GM18870 (cell line): Measurements from ENCODE around the gene TAAR6.
"Not testable (repeated sequence)": the region's sequence is repeated elsewhere in the genome, so short reads cannot be mapped to it uniquely, and the experiment has no call there.

Experiments used
- ATAC-seq: cut with Tn5 transposase; IDR thresholded peaks from one replicate; pipeline ENCODE4 v1.9.1; 2021; ENCODE audit warnings: moderate library complexity; ENCODE audit not compliant: unreplicated experiment

TAAR6 gene

GRCh38 chr6:132570221-132570777 lies at the start of gene TAAR6:
Gene TAAR6 (plus strand): TSS chr6:132570322. CDS start chr6:132570322, 0 bp downstream.
- ATAC-seq: no peak

GRCh38 chr6:132520953-132521352 lies 49.2 kb upstream of the TAAR6 start:
- ATAC-seq: no peak

DNA sequence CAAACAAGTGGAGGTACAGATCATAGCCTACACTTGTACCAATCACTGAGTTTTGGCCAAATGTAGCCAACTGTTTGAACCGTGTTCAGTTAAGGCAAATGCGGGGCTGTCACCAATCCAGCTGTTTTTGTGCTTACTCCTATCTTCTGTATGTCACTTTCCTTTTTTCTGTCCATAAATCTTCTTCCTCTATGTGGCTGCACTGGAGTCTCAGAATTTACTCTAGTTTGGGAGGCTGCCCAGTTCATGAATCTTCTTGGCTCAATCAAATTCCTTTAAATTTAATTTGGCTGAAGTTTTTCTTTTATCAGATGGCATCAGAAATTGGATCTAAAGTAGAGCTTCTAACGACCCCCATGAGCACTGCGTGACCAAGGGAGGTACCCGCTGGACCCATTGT lies 45.5 kb upstream of the TAAR6 start:
- ATAC-seq: no peak

- ATAC-seq: no peak
Observed at GRCh38 chr6:132525866-132526265, 44.3 kb upstream of the TAAR6 start.

DNA sequence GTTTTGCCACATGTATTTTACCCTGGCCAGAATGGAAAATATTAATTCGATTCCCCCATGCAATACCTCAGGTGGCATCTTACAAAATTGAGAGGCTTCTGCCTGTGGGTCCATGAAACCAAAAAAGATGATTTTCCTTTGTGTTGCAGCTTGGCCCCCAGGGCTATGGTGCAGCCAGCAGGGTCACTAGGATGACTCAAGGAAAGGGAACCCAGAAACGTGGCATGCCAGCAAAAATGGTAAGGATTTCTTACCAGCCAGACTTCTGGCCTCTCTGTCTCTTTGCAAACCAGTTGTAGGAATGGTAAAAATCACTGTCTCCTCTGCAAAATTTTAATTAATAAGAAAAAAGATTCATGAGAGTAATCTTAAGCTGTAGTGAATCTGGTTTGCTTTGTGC lies 43.7 kb upstream of the TAAR6 start:
- ATAC-seq: no peak

- ATAC-seq: no peak
Observed at GRCh38 chr6:132527791-132528190, 42.3 kb upstream of the TAAR6 start.

GRCh38 chr6:132530293-132530974 lies 39.7 kb upstream of the TAAR6 start:
- ATAC-seq: no peak

DNA sequence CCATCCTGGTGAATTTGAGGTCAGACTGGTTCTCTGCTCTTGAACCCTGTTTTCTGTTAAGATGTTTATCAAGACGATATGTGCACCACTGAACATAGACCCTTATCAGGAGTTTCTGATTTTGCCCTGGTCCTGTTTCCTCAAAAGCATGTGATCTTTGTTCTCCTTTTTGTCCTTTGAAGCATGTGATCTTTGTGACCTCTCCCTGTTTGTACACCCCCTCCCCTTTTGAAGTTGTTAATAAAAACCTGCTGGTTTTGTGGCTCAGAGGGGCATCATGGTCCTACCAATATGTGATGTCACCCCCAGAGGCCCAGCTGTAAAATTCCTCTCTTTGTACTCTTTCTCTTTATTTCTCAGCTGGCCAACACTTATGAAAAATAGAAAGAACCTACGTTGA lies 35.6 kb upstream of the TAAR6 start:
- ATAC-seq: not testable (repeated sequence)

DNA sequence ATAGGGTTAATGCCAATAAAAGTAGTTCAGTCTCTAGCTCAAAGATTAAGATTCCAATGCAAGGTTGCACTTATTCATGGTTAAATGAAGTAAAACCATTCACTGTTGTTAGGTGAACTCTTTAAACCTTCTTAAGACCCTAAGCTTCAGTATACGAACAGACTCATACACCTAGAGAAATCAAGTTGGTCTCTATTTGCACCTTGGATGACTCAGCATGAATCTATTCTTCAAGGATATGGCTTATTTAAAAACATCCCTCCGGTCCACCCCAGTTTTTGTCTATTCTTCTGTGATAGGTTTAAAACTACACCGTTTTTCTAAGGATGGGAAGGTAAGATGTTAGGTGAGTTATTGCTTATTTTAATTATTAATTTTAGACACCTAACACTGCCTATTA lies 33.0 kb upstream of the TAAR6 start:
- no peak for ATAC-seq

DNA sequence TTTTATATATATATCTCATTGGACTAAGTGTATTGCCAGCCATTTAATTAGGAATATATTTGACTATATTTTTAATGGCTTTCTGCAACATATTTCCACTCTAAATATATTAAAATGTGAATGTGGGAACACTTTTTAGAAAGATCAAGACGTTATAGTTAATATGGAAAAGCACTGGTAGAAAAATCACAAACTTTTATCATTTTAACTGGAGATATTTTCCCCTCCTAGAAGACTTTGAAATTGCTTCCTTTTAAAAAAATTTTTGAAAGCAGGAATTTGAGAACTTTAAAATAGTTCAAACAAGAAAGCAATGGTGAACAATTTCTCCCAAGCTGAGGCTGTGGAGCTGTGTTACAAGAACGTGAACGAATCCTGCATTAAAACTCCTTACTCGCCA lies 32.1 kb upstream of the TAAR6 start, which contains the start of gene TAAR9:
TSS of gene TAAR9 (plus strand) at position 301 of the 400 bp plus-strand sequence. CDS start at position 314, 13 bp downstream.
- ATAC-seq: no peak

- ATAC-seq: no peak
Observed at GRCh38 chr6:132544826-132545225, 25.3 kb upstream of the TAAR6 start.

- ATAC-seq: no peak
Observed at GRCh38 chr6:132548746-132549463, 21.2 kb upstream of the TAAR6 start.

GRCh38 chr6:132551214-132551613 lies 18.9 kb upstream of the TAAR6 start:
- ATAC-seq: no peak

- ATAC-seq: no peak
Observed at GRCh38 chr6:132552372-132552771, 17.8 kb upstream of the TAAR6 start, which contains the start of gene TAAR8. Gene TAAR8 (plus strand): TSS chr6:132552672. CDS start chr6:132552693, 21 bp downstream.

DNA sequence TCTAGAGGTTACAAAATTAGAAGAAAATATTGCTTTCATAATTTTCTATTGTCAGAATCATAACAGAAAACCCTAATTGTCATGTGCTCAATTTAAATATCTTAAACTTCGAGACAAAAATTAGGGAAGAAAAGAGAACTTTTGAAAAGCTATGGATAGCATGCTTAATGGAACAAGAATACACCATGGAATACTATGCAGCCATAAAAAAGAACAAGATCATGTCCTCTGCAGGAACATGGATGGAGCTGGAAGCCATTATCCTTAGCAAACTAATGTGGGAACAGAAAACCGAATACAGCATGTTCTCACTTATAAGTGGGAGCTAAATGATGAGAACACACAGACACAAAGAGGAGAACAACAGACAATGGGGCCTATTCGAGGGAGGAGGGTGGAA lies 10.0 kb upstream of the TAAR6 start:
- ATAC-seq: not testable (repeated sequence)

DNA sequence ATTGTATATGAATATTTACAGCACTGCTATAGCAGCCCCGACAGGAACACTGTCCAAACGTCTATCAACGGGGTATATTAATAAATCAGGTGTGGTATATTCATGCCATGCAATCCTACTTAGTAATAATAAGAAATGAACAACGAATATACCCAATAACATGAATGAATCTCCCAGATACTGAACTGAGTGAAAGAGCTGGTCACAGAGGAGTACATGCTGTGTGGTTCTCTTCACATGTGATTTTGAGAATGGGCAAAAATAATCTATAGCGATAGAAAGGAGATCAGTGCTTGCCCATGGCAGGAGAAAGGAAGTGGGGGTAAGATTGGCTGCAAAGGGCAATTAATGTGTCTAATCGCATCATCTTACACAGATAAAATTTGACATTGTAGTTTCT lies 3.7 kb upstream of the TAAR6 start:
- no peak for ATAC-seq

DNA sequence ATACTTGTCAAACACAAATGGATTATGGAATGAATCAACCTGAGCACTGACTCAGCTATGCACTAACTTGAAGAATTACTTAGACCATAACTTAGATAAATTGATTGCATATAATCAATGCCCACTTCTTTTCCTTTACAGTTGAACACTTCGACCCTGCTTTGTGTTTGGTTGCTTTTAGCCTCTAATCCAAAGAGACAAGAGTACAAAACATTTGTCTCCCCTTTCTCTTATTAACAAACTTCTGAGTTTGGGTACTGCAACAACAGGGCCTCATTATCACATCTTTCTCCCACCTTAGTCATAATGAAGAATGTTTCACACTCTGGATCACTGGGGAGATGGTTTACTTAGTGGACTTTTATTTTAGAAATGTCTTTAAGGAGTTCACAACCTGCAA lies 2.6 kb upstream of the TAAR6 start:
- ATAC-seq: no peak

- ATAC-seq: no peak
Observed at GRCh38 chr6:132568611-132569010, 1.5 kb upstream of the TAAR6 start.

DNA sequence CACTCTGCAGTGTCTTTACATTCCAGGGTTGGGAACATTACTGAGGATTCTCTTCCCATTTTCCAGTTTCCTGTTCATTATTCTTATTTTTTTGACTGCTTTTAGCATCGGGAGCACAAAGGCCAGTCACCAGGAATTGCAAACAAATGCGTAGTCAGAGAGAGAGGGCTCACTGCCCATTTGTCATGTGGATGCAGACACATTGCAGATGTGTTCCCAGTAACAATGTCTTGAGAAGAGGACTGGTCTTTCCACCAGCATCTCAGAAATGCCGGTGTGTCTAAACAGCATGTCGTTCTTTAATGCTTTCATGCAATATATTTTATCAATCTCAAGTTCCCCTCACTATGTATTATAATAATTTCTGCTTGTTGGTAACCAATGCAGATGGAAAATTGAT lies 952 bp upstream of the TAAR6 start:
- no peak for ATAC-seq

DNA sequence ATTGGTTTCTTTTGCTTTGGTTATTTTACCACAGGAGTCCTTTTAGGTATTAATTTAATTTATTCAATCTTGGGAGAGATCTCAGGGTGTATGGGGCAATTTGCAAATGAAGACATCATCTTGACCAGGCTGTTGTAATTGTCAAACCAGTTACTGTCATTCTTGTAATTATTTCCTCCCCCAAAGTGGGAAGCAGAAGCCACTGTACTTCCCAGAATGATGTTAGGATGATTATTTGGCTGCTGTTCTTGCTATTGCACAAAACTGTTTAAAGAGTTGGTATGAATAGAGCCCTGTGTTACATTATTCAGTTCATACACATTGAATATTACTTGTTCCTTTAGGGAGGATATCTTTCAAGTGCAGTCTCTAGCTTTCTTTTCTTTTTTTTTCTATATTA lies 1.7 kb downstream of the TAAR6 start:
- ATAC-seq: no peak

DNA sequence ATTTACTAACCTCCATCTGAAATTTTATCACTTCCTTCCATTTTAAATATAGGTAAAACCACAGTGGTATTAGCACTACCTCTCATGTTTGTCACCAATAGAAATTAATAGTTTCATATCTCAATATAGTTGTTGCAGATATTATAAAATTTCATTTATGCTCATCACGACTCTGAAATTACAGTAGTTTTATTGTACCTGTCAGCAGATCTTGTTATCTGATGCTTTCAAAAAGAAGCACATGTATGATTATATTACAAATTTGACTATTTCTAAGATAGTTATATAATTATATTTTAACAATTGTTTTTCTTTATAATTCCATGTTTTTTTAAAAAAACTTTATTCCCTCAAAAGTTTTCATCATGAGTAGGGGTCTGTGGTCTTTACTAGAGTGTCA lies 14.6 kb downstream of the TAAR6 start:
- ATAC-seq: no peak

- ATAC-seq: no peak
Observed at GRCh38 chr6:132587424-132587823, 17.3 kb downstream of the TAAR6 start.
